GM19324 (cell line): ENCODE data around the gene P2RX5.
"Not testable (repeated sequence)": the region's sequence is repeated elsewhere in the genome, so short reads cannot be mapped to it uniquely, and the experiment has no call there.

Experiments
- ATAC-seq: cut with Tn5 transposase; IDR thresholded peaks from one replicate; pipeline ENCODE4 v1.9.1; 2021; ENCODE audit warnings: mild to moderate bottlenecking, moderate library complexity; ENCODE audit not compliant: unreplicated experiment, low FRiP score

Gene P2RX5

DNA sequence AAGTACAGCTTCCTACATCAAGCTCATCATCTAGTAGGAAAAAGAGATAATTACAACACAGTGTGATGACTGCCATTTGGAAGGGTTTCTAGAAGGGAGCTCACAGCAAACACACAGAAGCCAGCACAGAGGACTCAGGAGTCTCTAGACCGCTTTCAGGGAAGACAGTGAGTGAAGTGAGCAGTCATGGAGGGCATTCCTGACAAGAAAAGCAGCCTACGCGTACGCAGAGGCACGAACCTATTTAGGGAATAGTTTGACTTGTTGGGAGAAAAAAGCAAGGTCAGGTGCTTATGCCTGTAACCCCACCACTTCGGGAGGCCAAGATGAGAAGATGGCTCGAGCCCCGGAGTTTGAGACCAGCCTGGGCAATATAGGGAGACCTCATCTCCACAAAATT, 19.3 kb upstream of the P2RX5 start:
- no peak for ATAC-seq

DNA sequence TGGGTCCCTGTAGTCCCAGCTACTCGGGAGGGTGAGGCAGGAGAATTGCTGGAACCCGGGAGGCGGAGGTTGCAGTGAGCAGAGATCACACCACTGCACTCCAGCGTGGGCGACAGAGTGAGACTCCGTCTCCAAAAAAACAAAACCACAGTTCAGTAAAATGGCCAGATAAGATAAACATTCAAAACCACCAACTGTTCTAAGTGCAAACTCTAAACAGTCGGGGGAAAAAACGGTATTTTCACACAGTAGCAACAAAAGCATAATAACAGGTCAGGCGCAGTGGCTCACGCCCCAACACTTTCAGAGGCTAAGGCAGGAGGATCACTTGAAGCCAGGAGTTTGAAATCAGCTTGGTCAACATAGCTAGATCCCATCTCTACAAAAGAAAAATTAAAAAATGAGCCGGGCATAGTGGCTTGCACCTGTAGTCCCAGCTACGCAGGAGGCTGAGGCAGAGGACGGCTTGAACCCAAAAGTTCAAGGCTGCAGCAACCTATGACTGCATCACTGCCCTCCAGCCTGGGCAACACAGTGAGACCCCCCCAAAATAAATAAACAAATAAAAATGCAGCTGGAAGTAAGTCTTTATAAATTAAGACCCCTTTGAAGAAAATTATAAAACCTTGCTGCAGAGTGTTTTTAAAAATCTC, 17.0 kb upstream of the P2RX5 start:
- ATAC-seq: no peak

DNA sequence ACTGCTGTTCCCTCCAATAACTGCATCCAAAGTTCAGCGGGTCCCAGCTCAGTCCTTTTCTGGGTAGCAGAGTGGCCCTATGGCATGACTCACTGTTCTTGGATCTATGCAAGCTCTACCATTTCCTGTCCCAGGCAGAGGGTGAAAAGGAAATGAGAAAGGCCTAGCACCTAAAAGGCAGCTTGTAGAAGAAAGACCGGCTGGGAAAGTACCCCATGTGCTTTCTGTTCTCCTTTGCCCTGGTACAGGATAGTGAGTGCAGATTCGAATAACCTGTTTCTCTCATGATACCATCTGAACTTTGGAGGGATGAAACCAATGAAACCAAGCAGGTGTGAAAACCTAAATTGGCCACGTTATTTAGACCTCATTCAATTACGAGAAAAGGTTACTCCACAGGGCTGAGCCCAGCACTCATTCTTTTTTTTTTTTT, 15.0 kb upstream of the P2RX5 start:
- ATAC-seq: peak; percentile 94

DNA sequence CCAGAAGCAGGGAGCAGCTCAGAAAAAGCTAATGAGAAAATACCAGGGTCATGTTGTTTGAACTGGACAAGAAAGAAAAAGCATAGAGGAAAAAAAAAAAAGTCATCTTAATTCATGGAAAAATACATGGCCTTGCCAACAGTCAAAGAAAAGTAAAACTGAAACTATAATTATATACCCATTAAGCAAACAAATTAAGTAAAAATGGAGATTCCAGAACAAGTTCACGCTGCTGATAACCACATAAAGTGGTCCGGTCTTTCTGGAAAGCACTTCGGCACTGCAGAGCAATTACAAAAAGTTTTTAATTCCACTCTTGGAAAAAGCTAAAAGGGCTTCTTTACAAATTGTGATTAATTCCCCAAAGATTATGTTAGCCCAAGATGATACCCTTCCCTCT, 12.4 kb upstream of the P2RX5 start:
- ATAC-seq: no peak

DNA sequence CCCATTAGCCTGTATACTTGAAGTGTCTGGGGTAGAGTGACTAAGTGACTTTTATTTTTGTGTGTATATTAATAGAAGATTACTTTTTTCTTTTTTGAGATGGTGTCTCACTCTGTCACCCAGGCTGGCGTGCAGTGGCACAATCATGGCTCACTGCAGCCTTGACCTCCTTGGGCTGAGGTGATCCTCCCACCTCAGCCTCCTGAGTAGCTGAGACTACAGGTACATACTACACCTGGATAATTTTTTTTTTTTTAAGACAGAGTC, 9.7 kb upstream of the P2RX5 start:
- not testable (repeated sequence) for ATAC-seq

DNA sequence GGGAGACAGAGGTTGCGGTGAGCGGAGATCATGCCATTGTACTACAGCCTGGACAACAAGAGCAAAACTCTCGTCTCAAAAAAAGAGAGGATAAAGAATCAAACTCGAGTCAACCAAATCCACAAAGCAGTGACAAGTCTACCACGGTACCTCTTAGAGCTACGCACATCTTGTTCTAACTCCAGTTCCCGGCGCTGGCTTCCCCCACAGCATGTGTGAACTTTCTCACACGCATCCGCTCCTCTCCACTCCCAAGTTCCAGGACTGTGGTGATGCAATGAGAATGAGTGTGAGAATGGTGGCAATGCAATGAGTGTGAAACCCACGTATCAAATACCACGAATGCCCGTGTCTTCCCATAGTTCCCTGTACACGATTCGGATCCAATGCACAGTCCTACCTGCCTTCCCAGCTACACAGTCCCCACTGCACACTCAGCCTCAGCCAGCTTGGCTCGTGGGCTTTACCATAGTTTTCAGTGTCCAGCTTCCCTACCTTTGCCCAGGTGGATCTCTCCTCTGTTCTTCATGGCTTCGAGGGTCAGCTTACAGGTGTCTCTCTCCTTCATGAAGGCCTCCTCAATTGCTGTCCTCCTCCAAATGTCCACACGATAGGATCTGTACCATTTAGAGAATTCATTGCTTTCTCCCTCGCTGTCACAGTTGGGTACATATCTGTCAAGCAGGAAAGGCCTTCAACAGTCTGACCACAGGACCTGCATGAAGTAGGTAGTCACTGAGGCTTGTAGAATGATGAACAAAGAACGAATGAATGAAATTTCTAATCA, 9.2 kb upstream of the P2RX5 start:
- ATAC-seq: no peak

DNA sequence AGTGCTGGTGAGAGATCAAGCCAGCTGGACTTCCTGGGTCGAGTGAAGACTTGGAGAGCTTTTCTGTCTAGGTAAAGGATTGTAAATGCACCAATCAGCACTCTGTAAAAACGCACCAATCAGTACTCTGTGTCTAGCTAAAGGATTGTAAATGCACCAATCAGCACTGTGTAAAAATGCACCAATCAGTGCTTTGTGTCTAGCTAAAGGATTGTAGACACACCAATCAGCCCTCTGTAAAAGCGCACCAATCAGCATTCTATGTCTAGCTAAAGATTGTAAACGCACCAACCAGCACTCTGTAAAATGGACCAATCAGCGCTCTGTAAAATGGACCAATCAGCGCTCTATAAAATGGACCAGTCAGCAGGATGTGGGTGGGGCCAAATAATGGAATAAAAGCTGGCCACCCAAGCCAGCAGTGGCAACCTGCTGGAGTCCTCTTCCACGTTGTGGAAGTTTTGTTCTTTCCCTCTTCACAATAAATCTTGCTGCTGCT, 6.1 kb upstream of the P2RX5 start:
- ATAC-seq: not testable (repeated sequence)

DNA sequence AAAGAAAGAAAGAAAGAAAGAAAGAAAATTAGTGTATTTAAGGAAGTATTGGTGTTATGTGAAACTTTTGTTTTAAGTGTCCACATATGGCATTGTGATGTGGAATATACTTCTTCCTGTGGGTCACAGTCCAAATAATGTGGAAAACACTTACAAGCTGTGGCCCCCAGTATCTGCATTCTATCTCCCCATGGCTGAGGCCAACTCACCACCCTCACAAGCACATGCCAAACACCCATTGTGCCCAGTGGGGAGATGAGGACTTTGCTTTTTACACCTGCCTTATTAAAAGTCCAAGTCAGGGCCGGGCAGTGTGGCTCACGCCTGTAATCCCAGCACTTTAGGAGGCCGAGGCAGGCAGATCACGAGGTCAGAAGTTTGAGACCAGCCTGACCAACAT, 4.0 kb upstream of the P2RX5 start:
- no peak for ATAC-seq

DNA sequence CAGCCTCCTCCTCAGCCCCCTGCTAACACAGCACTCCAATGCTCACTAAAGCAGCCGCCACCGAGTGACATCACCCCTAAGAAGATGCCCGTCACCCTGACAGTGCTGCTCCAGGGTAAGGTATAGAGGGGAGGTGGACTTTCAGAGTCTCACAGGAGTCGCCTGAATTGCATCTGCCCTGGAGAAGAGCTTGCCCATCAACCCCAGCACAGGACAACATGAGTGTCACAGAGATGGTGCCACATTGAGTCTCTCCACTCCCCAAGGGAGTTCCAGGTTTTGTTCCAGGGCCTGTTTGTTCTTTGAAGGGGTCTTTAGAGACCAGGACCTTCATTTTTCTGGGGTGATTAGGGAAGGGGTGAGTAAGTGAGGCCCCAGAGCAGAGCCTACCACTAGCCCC, 2.2 kb upstream of the P2RX5 start:
- no peak for ATAC-seq

DNA sequence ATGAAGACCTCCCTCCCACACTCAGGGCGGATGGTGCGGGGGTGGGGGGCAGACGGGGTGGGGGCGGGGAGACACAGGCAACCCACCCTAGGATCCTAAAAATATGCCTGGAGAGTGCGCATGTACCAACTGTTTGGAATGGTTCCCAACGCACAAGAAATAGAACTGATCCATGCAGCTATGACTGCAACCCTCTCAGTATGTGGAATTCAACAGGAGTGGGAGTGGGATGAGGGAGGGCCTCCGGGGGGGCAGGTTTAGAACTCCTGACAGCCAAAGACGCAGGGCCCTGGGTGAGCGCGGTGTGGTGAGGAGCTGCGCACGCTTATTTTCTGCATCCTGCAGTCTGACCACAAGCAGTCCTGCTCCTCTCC, 1.1 kb upstream of the P2RX5 start:
- ATAC-seq: no peak

DNA sequence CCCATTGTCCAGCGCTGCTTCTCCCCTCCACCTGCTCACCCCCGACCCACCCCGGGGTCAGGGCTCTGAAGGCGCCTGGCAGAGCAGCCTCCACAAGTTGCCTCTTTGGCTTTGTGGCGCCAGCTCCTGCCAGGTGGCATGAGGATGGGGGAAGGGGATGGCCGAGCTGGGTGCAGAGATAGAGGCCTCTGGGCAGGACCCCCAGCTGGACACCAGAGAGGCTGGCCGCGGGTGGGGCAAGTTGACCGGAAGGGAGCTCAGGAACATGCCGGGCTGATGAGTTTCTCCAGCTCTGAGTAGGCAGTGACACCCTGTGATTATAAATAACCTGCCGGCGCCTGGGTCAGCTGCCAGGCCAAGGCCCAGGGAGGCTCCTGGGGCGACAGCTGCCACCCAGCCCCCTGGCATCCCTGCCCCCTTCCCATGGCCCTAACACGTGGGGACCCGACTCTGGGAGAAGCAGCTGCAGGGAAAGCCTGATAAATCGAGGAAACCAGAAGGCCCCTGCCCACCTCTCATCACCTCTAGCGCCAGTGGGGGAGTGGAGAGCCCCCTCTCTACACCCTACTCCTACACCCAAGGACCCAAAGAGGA, 729 bp downstream of the P2RX5 start:
- ATAC-seq: no peak

DNA sequence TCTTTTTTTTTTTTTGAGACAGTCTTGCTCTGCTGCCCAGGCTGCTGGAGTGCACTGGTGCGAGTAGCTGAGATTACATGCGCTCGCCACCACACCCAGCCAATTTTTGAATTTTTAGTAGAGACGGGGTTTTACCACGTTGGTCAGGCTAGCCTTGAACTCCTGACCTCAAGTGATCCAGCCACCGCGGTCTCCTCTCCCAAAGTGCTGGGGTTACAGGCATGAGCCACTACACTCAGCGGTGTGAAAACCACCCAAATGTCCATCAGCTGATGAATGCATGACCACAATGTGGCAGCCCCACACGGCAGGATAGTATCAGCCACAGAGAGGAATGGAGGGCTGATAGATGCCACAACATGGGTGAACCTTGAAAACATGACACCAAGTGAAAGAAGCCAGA, 2.1 kb downstream of the P2RX5 start:
- ATAC-seq: no peak

DNA sequence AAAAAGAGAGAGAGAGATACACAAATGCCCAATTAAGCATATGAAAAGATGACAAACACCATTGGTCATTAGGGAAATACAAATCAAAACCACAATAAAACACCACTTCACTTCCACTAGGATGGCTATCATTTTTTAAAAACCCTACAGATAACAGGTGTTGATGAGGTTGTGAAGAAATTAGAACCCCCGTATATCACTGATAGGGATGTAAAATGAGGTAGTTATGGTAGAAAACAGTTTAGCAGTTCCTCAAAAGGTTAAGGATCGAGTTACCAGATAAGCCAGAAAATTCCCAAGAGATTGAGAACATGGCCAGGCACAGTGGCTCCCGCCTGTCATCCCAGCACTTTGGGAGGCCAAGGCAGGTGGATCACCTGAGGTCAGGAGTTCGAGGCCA, 2.8 kb downstream of the P2RX5 start:
- ATAC-seq: no peak

DNA sequence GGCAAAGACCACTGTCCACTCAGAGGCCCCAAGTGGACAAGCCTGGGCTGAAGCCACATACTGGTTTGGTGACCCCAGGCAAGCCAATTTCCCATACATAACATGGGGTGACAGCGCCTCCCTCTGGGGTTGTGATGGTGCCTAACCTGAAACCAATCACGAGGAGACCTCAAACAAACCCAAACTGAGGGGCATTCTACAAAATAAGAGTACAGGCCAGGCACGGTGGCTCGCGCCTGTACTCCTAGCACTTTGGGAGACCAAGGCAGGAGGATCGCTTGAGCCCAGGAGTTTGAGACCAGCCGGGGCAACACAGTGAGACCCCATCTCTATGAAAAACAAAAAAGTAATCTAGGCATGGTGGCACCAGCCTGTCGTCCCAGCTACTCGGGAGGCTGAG, 3.6 kb downstream of the P2RX5 start:
- ATAC-seq: no peak

DNA sequence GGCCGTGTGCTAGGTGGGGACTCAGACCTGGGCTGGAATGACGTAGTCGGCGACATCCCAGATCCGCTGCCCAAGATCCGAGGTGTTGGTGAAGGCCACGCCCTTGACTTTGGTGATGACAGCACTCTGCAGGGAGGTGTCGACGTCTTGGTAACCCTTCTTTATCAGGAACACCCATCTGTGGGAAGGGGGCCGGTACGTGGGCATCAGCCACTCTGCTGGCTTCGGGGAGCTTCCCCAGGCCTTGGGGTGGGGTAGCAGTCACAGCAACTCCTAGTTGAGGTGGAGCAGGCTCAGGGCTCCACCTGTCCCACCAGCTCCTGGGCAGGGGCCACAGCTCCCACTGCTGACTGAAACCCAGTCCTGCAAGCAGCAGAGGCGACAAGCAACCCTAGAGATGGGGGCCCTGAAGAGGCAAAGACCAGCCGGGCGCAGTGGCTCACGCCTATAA, 4.3 kb downstream of the P2RX5 start:
- no peak for ATAC-seq

DNA sequence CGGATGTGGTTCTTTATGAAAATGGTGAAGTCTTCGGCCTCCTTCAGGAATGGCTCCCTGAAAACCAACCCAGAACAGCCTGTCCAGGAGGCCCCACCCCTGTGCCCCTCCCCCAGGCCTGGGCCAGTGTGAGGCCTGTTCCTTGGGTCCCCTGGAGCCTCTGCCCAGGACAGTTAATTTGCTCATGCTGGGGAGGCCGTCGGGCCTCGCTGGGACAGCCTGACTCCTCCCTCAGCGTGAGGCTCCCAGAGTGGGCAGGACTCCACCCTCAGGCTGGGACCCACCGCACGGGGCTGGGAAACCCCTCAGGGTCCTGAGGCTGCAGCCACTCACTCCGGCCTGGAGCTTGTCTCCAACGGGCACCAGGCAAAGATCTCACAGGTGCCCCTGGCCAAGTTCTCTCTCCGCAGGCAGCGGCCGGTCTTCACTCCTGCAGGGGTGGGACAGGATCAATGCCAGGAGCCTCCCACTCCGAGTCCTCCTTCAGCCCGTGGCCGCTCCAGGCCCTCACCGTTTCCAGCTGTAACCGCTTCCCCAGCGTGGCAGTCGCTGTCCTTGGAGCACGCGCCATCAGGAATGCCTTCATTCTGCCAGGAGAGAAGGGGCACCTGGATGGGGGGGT, 5.8 kb downstream of the P2RX5 start:
- ATAC-seq: no peak

DNA sequence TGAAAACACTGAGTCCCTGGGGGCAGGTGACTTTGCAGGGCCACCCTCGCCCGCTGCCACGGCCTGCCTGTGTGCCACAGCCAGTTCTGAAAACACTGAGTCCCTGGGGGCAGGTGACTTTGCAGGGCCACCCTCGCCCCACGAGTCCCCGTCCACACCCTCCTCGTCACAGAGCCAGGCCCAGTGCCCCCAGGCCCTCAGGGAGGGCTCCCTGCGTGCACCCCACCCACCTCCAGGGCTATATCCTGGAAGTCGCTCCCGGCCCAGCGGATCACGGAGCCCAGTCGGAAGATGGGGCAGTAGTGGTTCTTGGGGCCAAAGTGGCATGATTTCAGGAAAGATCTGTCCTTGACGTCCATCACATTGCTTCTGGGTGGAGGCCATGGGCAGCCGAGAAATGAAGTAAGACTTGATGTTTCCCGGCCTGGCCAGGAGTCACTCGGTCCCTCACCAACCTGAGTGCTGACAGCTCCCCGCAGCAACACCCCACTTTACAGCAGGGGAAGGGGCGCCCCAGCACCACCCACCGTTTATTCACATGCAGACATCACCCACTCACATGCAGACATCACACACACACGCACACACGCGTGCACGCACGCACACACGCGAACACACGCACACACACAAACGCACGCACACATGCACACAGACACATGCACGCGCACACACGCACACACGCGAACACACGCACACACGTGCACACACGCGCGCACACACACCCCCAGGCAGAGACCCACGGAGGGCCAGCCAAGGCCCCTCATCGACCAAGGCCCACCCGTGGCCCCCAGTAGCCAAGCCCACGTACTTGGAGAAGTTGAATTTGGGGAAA, 6.5 kb downstream of the P2RX5 start:
- ATAC-seq: no peak

DNA sequence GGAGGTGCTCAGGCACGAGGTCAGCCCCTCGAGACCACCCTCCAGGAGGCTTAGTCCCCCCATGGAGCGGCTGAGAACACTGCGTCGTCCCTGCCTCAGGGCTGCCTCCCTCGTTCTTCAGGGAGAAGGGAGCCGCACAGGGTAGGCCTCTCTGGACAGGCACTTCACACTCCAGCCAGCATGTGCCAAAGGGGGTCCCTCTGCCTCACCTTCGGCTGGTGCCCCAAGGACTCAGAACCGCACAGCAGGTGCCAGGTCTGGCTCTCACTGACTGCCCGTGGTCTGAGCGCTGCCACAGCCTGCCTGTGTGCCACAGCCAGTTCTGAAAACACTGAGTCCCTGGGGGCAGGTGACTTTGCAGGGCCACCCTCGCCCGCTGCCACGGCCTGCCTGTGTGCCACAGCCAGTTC, 7.1 kb downstream of the P2RX5 start:
- no peak for ATAC-seq

DNA sequence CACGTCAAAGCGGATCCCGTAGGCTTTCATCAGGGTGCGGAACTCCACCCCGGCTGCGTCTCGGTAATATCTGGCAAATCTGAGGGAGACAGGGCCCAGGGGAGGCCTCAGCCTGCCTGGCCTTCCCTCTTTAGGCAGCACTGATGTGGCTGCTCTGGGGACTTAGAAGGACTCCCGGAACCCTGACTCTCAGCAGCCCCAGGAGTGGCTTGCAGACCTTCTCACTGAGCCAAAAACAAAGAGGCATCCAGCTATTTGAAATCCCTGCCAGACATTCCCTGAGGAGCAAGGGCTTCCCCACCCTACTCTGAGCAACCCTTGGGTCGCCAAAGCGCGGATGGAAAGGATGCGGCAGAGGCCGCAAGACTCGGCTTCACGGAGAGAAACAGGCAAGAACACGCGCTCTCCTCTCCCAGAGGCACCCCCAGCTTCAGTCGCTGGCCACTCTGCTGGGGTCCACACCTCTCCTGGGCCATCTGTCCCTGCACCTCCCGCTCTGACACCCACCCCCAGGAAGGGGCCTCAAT, 7.9 kb downstream of the P2RX5 start:
- ATAC-seq: no peak

DNA sequence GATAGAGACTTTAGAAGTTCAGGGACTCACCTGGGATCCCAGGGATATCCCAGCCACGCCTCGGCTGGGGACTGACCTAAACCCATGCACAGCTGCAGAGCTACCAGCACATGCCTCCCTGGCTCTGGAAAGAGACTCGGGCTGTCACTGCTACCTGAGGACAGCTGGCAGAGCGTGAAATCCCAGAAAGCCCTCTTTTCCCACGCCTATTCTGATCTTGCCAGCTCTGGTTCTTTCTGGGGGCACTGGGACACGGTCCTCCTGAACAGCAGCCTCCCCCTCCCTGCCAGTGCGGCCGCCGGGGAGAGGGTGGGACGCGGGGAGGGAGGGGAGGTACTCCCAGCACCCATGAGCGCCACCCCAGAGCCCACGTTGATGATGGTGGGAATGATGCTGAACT, 10.8 kb downstream of the P2RX5 start:
- no peak for ATAC-seq
